ENCODE measurements around the gene S100A16.
A peak's percentile ranks its signal among the peaks of the same experiment; 100 is the strongest.
"Not testable (repeated sequence)": the region's sequence is repeated elsewhere in the genome, so short reads cannot be mapped to it uniquely, and the experiment has no call there.

Gene S100A16, protein sequence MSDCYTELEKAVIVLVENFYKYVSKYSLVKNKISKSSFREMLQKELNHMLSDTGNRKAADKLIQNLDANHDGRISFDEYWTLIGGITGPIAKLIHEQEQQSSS

DNA sequence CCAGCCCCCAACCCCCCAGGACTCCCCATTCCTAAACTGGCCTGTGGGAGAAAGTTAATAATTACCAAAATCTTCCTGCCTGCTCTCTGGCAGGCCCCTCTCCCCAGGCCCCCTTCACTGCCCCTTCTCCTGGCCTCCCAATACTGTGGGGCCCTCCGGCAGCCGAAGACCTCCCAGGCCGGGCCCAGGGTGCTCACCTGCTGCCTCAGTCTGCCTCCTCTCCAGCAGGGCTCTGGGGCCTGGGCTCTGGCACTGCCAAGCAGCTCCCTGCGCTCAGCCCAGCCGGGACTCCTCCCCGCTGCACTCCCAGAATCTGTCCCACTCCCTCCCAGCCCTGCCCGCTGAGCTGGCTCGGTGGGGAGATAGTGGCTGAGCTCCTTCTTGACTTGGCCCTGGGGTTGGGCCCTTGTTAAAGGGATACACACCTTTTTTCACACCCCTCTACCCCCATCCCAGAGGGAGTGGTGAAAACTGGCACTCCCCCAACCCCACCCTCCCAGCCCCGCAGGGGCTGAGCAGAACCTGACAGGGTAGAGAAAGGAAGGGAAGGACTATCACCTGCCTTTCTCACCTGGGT, at the start of gene S100A16:
Gene S100A16, minus strand, starts transcription at position 383 of the 577 bp plus-strand sequence. CDS start 4,986 bp downstream, outside the sequence.
- DNase-seq: no peak

DNA sequence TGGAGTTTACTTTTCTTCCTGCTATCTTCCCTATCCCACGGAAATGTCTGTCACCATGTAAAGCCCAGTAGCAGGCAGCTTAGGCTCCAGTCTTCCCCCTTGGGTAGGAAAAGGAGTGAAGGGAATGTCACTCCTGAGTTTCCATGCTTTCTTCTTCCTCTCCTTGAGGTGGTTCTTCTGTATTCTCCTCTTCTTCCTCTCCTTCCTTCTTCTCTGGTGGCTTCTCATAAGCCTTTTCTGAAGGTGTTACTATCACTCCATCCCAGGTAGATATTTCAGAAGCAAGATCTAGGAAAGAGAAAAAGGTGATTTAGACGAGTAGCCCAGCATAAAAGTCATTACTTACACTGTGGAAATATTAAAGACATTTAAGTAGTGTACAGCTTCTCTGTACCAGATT, 49.3 kb upstream of the S100A16 start:
- no peak for DNase-seq

DNA sequence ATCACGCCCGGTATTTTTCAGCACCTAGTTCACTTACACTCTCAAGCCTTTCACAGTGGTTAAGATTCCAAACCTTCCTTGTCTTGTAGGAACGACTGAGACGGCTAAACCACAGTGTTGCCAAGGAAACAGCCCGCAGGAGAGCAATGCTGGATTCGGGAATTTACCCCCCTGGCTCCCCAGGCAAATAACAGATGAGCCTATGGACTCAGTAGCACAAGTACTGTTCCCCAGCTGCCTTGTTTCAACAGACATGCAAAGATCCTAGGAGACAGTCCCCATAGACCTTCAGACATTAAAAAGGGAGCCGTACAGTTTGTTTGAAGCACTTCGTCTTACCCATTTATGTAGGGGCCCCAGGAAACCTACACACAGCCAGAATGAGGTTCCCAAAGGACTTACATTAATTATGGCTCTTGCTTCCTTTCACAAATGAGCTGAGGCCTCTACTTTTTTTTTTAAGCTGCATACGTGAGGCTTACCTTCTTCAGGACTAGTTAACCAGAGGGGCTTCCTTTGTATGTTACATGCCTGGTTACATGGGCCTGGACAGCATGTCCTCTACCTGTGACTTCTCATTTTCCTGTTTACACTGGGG, 48.3 kb upstream of the S100A16 start:
- no peak for DNase-seq

DNA sequence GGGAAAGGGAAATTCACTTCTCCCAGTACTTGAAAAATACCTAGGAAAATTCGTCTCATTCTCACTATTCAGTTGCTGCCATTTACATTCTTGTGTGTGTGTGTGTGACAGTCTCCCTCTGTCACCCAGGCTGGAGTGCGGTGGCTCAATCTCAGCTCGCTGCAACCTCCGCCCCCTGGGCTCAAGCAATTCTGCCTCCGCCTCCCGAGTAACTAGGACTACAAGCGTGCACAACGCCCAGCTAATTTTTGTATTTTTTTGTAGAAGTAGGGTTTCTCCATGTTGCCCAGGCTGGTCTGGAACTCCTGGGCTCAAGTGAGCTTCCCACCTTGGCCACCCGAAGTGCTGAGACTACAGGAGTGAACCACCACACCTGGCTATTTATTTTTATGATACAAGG, 46.7 kb upstream of the S100A16 start:
- DNase-seq: no peak

DNA sequence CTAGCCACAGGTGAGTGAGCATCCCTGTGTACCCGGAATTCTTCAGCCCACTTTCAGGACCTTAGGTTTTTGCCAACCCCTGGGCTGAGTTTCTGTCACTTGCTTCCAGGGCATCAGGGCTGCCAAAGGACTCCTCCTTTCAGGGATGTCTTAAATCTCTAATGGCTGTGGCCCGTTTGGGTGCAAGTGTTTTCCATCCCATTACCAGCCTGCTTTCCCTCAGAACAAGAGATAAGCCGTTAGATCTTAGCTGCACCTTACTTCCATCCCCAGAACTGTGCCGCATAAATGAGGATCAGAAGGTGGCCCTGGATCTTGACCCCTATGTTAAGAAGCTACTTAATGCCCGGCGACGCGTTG, 46.2 kb upstream of the S100A16 start:
- DNase-seq: no peak

DNA sequence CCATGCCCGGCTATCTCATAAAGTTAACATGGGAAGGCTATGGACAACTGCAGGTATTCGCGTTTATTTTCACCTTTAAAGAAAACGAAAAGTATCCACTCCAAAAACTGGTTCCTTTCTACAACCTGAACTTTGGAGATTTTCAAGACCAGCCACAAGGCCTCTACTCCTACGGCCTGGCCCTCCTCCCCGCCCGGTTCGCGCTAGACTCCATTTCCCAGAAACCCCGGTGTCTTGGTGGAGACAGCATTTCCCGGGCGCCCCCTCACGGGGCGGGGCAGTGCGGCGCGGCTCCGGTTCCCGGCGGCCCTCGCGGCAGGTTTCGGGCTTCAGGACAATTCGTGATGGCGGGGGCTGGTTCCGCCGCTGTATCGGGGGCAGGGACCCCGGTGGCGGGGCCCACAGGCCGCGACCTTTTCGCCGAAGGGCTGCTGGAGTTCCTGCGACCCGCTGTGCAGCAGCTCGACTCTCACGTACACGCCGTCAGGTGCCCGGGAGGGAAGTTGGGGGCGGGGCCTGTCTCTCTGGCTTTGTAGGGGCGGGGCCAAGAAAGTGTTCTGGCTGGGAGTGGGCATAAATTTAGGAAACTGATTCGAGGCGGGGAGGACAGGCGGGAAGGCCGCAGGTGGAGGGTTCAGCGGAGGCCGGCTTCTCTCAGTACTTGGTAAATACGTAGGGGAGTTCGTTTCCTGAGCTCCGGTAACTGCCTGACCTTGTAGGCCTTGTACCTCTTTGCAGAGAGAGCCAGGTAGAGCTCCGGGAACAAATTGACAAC, 45.6 kb upstream of the S100A16 start, which contains the start of gene SNAPIN:
Gene SNAPIN, plus strand, starts transcription at position 304 of the 775 bp plus-strand sequence. Its CDS starts 41 bp downstream, at position 345.
- DNase-seq: peak; percentile 89

DNA sequence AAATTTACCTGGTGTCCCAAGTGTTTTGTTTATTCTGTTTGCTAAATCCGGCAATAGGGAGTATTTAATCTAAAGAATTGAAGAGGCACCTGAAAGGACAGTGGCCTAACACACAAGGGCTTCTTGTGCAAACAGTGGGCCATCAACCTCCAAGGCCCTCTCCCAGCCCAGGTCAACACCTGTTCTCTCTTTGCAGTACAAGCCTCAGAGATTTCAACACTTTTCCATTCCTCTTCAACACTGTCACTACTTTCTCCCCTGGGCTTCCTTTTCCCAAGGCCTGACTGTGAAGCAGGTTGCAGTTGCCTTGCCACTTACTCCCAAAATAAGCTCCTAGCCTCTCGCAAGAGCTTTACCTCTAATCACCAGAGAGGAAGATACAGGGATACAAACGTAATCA, 42.4 kb upstream of the S100A16 start:
- peak; percentile 29 for DNase-seq

DNA sequence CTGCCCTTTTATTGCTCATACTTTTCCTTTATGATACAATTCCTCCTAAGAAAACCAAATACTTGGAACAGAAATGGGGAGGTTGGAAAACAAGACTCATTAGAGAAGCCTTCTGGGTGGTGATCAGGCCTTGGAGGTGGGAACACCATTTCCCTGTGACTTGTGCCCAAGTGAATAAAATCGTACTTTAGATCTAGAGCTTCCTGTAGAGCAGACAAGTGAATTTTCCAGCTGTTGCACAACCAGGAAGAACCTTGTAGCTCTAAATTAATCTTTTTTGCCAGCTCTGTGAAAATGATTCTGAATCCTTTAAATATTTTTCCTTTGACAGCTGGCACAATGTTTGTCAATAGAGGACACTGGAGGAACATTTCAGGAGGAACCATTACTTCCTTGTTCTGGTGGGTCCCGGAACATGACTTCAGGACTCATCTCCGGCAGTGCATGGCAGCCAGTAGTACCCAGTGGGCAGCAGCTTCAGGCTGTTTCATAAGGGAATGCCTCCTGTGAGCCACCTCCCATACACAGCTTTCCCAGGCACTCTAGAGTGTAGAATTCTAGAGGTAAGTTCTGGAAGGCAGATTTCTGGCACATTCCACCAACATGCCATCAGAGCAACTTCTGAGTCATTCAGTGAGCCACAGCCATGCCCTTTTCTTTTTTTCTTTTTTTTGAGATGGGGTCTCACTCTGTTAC, 40.0 kb upstream of the S100A16 start:
- no peak for DNase-seq

DNA sequence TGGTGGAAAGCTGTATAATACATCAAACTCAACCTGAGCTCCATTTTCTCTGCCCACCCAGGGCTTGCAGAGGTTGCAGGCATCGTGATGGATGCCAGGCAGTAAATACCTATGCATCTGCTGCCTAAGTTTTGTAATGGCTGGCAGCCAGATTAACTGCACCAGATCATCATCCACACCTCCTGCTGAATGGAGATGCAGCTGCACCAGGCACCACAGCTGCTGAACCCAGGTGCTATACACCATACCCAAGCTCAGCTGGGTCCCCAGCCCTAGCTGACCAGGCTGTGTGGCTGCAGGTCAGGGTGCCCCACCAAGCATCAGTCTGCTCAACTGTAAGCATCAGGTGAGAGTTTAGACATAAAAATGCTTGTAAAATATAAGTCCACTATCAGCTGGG, 38.8 kb upstream of the S100A16 start:
- no peak for DNase-seq

DNA sequence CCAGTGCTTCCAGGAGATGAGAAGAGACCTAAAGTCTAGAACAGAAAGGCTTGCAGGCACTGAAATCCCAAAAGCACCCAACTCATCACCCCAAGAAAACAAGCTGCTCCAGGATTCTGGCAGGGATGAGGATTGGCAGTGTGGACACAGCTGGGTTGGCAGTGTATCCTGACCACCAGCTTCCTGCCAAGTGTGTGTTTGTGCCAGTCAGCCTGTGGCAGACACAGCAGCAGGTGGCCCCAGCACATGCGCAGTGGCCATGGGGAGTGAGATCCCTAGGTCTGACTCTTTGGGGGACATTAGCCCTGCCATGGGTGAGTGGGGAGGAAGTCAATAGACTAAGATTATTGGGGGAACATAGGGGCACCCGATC, 36.9 kb upstream of the S100A16 start:
- DNase-seq: peak; percentile 83

DNA sequence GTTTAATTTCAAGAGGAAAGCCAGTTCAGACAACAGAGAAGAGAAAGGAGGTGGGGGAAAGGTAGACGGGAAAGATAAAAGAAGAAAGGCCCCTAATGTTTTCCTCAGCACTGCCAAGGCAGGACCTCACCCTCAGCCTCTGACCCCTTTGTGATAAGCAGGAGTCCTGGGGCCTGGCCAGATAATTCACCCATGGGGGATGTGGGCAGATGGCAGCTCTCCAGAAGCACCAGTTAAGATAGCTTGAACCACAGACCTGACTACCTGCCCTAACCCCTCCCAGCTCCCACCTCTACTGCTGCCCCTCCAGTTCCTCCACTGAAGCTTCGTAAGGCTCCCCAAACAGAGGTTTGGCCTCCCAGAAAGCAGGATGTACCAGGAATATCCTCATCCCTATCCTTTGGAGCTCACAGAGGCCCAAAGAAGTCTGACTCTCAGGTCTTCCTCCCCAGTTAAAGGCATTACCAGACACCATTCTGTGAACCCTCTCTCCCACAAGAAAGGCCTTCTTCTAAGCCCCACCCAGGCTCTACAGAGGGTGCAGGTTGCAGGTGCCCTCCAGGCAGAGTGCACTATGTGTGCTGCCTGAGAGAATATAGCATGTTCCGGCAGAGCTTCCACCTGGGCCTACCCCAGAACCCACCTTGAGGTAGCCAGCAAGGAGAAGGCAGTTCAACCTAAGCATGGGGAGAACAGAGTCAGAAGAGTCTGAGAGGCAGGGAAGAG, 36.4 kb upstream of the S100A16 start:
- no peak for DNase-seq

DNA sequence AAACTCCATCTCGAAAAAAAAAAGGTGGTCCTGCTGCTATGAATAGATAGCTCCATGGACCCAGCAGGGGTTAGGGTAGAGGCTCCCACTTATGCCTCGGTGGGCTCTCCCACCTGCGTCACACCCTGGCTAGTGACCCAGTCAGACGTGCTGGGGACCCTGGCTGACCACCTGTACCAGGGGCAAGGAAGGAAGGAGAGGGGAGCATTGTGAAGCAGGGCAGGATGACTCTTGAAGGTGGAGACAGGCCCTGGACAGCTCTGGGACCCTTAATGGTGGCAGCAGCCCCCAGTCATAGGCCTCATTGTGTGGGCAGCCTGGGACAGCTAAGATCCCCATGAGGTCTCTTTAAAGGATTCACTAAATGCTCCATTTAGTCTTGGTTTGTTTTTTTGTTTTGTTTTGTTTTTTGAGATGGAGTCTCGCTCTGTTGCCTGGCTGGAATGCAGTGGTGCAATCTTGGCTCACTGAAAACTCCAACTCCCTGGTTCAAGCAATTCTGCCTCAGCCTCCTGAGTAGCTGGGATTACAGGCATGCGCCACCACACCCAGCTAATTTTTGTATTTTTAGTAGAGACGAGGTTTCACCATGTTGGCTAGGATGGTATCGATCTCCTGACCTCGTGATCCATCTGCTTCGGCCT, 35.2 kb upstream of the S100A16 start:
- DNase-seq: no peak

DNA sequence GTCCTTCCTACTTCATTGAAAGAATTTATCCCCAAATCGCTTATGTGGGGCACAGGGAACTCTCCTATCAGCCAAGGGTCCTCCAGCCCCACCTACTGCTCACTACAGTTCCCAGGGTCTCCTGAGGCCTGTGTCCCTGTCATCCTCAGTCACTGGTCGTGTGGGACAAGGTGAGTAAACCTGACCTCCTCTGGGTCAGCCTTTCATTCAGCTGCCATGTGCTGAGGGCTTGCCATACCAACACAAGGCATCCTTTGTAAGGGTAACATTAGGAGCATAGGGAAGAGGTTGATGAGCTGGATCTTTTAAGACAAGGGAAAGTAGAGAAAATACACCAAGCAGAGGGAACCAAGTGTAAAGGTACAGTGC, 34.4 kb upstream of the S100A16 start:
- no peak for DNase-seq

DNA sequence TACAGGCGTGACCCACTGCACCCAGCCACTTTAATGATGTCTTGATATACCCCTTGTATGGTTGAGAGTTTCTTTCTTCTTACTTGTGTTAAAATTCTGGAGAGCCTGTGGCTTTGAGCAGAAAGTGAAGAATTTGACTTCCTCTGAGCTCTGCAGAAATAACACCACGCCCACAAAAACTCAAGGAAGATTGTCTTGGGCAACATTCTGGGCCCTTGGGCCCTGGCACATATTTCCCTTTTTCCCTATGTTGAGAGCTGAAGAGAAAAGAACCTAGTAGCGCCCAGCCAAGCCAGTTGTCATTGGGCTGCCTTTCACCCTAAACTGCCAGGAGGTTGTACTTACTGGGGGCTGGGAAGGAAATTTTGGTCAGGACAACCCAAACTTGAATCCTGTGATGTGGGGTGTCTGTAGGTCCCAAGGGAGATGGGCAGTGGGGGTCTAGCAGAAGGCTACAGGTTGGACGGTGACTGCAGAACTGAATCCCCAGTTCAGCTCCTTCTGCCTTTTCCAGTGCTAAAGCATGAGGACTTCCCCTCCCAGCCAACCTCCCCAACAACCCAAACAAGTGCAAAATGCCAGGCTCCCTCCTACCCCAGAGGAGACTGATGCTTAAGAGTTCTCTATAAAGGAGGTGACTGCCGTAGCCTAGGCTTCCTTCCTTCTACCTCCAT, 33.9 kb upstream of the S100A16 start:
- no peak for DNase-seq

DNA sequence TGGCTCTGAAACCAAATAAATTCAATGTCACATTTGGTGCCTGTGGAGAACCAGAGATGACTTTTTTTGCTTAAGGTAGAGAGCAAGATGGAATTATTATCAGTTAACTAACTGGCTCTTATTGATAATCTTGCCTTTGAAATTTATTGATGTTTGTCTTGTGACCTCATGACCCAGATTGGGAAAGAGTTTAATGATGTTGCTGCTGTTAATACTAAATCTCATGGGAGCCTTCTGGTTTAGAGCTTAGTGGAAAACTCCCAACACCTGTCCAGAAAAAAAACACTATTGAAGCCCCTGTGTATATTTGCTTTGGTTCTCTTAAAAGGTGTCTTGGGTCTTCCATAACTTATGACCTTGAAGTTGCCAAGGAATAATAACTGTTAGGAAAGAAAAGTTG, 30.9 kb upstream of the S100A16 start:
- DNase-seq: no peak

DNA sequence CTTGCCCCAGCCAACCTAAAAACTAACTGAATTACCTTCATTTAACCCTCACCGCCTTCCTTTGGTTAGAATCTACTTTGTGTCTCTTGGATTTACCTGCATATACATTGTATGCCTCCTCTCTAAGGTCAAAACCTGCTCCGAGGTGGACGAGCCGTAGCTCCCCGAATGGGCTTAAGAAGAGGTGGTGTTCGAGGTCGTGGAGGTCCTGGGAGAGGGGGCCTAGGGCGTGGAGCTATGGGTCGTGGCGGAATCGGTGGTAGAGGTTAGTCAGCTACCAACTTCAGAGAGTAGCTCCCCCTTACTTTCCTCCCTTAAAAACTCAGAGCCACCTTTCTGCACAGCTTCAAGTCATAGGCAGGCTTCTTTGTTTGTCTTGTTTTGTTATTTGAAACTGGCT, 30.2 kb upstream of the S100A16 start:
- DNase-seq: no peak

DNA sequence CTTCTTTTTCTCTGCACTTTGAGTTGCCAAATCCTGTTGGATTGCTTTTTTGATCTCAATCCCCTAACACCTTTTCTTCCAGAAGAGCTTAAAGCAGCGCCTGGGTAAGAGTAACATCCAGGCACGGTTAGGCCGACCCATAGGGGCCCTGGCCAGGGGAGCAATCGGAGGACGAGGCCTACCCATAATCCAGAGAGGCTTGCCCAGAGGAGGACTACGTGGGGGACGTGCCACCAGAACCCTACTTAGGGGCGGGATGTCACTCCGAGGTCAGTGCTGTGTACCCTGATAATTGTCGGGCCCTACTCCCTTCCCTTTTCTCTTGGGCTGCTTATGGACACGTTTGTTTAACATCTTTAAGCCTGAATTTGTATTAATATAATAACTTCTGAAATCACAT, 29.2 kb upstream of the S100A16 start:
- no peak for DNase-seq

DNA sequence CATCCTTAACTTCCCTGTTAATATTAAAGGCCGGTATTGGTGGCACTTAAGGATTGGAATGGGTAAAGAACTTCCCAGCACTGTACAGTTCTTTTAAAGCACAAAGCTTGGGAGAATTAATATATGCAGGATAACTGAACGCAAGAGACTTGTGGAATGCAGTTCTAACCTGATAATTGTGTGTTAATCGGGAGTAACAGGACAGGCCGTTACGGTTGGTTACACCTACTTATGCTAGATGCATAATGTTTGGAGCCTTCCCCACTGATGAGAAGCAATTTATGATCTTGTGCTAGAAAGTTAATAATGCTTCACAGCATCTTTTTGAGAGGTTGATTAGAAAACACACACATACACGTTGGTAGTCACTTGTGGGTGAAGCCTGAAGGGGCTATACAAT, 27.9 kb upstream of the S100A16 start:
- DNase-seq: no peak

DNA sequence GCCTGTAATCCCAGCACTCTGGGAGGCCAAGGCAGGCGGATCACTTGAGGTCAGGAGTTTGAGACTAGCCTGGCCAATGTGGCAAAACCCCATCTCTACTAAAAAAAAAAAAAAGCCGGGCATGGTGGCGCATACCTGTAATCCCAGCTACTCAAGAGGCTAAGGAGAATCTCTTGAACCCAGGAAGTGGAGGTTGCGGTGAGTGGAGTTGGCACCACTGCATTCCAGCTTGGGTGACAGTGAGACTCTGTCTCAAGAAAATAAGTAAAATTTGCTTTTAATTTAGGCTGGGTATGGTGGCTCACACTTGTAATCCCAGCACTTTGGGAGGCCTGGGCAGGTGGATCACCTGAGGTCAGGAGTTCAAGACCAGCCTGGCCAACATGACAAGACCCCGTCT, 27.3 kb upstream of the S100A16 start:
- DNase-seq: not testable (repeated sequence)

DNA sequence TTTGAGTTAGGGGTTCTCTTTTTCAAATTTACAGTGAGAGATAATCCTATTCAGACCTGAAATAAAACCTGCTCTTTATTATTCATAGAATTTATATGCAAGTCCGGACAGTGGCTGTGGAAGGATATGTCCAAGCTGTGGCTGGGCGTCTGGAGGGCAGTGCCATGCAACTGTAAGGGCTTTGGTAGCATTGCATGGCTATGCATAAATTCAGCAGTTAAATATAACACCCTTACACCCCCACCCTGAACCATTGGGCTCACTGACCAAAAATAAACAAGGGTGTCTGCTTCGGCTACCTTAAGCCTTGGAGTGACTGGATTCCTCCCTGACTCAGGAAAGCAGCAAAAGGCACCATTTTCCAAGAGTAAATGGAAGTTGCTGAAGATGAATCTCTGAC, 26.3 kb upstream of the S100A16 start:
- DNase-seq: no peak

DNA sequence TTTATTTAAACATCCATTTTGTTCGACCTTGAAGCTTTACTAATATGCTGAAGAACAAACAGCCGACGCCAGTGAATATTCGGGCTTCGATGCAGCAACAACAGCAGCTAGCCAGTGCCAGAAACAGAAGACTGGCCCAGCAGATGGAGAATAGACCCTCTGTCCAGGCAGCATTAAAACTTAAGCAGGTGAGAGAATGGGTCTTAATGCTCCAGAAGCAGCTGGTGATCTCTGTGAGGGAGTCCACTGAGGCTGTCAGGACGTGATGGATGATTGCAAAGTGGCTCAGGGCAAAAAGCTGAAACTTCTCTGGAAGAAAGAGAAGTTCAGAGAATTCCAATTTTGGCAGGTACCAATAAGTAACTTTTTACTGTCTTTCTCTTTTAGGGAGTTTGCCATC, 25.3 kb upstream of the S100A16 start:
- DNase-seq: no peak

DNA sequence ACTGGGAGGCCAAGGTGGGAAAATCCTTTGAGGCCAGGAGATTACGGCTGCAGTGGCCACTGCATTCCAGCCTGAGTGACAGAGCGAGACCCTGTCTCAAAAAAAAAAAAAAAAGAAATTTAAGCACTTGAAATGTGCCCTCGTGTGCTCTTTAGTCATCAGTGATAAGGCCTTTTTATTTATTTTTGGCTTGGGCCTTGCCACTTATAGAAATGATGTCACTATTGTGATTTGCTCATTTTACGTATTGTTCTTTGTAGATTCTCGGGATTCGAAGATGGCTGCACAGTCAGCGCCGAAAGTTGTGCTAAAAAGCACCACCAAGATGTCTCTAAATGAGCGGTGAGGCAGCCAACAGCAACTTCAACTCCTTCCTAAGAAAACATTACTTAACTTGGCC, 23.4 kb upstream of the S100A16 start:
- DNase-seq: no peak
